Ishikawa (cell line): ENCODE measurements around the gene SREK1IP1.

ENCODE experiments used
- EGR1 ChIP-seq: IDR thresholded peaks from 2 replicates; pipeline ENCODE4 v1.6.1; 2012
- MAX ChIP-seq: IDR thresholded peaks from 2 replicates; pipeline ENCODE4 v1.6.1; 2012

- no peak for TF ChIP-seq EGR1
- no peak for TF ChIP-seq MAX
These were observed 21.7 kb upstream of the SREK1IP1 start for GRCh38 chr5:64790210-64790609.
